ENCODE data around the gene TMEM185B.
"Not testable (repeated sequence)": the region's sequence is repeated elsewhere in the genome, so short reads cannot be mapped to it uniquely, and the experiment has no call there.

The TMEM185B gene

DNA sequence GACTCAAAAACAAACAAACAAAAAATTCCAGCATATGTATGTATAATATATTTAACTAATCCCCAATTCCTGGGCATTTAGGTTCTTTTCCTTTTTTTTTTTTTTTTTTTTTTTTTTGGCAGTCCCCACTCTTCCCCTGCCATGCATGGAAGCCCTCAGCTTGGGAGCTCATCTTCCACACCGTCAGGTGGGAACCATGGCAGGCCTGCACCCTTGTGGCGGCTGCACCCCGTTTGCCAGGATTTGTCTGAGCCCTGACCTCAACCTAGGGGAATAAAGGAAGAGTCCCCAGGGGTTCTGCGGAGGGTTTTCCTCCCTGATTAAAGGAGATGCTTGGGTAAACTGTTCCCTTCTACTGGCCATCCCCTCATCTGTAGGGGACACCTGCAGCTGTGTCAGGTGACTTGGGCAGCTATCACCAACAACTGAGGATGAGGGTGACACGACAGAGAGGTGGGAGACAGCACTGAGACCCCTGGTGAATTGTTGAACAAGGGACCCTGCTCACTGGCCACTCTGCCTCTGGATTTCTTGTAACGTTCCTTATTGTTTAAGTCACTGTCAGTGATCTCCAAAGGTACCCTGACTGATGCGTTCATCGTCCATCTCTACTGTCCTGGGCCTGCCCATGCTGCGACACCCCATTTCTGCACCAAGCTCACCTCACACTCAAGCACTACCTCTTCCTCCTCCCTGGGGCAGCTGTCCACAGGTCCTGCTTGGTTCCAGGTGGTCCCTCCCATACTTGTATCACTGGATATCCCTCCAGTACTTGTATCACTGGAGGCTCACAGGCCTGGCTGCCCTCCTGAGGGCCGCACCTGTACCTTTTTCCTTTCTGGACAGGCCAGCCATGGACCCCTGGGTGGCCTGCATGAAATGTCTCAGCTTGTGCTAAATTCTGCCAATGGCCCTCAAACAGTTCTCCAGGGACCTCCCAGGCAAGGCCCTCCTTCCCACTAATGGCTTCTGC lies 14.5 kb downstream of the TMEM185B start:
- in situ Hi-C loops (cut with MboI; ENCODE audit: low sequenced_read_pairs): no loop called here

DNA sequence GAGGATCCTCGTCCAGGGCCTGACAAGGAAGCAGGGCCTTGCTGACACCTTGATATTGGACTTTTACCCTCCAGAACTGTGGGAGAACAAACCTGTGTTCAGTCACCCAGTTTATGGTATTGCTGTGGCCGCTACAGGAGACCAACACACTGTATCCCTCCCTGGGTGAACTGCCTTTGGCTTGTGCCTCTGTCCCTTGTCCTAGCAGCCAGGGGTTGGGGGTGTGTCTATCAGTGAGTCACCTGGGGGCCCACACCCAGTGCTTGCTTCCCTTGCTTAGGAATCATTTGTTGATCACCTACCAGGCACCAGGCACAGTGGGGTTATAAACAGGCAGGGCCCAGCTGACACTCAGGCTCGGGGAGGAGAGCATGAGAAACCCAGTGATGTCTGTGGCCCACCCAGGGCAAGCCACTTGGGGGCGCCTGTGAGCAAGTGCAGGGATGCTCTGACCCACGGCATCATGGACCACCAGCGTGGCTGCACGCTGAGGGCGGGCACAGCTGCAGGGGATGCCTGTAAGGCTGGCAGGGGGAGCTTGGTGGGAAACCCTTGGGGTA lies 17.1 kb downstream of the TMEM185B start:
- in situ Hi-C loops (cut with MboI; ENCODE audit: low sequenced_read_pairs): no loop called here

DNA sequence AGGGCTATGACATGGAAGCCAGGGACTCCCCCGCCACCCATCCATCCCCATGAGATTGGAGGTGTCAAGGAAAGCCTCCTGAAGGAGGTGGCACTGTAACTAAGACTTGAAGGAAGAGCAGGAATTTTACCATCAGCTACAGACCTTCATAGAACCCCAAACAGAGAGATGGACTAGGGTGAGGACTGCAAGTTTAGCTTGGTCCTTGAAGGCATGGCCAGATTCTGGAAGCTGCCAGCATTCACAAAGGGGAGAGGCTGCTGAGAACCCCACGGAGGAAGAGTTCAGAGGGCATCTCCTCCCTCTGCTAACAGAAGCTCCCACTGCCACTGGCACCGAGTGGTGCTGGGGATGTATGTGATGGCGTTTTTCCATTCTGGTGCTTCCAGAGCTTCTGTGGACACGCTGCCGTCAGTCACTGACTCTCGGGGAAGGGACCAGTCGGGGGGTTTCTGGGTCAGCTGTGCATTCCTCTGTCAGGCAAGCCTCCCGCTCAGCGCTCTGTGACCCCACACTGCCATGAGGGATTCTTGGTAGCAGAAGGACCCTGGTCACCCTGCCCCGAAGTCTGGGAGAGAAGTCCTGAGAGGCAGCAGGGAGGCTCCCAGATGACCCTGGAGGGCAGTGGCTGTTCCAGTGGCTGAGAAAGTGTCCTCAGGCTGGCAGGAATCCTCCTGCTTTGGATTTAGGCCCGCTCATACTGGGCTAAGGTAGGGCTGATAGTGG lies 18.1 kb downstream of the TMEM185B start:
- in situ Hi-C loops (cut with MboI; ENCODE audit: low sequenced_read_pairs): no loop called here

DNA sequence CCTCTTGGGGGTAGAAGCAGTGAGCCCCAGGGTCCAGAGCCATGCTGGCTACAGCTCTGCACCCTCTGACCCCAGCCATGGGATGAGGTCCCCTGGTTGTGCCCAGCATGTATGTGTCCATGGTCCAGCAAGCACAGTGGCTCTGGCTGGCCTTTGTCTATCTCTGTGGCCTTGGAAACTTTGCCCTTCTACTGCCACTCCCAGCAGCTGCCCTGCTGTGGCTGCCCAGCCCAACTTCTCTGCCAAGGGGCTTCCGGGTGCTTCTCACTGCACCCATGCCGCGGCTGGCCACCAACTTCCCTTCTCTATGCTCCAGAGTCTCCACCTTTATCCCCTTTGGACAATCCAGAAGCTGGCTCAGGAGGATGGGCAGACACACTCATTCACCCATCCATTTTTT lies 18.8 kb downstream of the TMEM185B start:
- in situ Hi-C loops (cut with MboI; ENCODE audit: low sequenced_read_pairs): no loop called here

GRCh38 chr2:120204022-120204405 lies 19.2 kb downstream of the TMEM185B start:
- in situ Hi-C loops (cut with MboI; ENCODE audit: low sequenced_read_pairs): no loop called here

GRCh38 chr2:120203251-120204021 lies 19.8 kb downstream of the TMEM185B start:
- in situ Hi-C loops (cut with MboI; ENCODE audit: low sequenced_read_pairs): no loop called here

DNA sequence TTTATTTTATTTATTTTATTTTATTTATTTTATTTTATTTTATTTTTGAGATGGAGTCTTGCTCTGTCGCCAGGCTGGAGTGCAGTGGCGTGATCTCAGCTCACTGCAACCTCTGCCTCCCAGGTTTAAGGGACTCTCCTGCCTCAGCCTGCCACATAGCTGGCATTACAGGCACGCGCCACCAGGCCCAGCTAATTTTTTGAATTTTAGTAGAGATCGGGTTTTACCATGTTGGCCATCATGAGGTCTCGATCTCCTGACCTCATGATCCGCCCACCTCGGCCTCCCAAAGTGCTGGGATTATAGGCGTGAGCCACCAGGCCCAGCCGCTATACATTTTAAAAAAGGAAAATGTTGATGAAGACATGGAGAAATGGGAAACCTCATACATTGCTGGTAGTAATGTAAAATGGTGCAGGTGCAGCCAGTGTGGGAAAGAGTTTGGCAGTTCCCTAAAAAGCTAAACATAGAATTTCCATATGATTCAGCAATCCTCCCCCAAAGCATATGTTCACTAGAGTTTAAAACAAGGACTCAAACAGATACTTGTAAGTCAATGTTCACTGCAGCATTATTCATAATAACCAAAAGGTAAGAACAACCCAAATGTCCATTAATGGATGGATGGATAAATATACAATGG lies 23.3 kb downstream of the TMEM185B start:
- in situ Hi-C loops (cut with MboI; ENCODE audit: low sequenced_read_pairs): not testable (repeated sequence)

DNA sequence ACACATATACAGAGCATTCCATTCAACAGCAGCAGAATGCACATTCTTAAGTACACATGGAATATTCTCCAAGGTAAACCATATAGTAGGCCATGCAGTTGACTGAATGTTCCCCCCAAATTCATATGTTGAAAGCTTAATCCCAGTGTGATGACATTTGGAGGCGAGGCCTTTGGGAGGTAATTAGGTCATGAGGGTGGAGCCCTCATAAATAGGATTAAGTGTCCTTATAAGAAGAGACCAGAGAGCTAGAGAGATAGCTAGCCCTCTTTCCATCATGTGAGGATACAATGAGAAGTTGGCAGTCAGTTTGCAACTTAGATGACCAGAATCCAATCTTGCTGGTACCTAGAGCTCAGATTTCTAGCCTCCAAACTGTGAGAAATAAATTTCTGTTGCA lies 27.6 kb downstream of the TMEM185B start:
- in situ Hi-C loops (cut with MboI; ENCODE audit: low sequenced_read_pairs): no loop called here

GRCh38 chr2:120192280-120192679 lies 30.9 kb downstream of the TMEM185B start:
- in situ Hi-C loops (cut with MboI; ENCODE audit: low sequenced_read_pairs): no loop called here

GRCh38 chr2:120189189-120189588 lies 34.0 kb downstream of the TMEM185B start:
- in situ Hi-C loops (cut with MboI; ENCODE audit: low sequenced_read_pairs): no loop called here

- in situ Hi-C loops (cut with MboI; ENCODE audit: low sequenced_read_pairs): no loop called here
Observed at GRCh38 chr2:120182019-120182560, 41.1 kb downstream of the TMEM185B start.

- in situ Hi-C loops (cut with MboI; ENCODE audit: low sequenced_read_pairs): no loop called here
Observed at GRCh38 chr2:120180066-120180465, 43.1 kb downstream of the TMEM185B start.

DNA sequence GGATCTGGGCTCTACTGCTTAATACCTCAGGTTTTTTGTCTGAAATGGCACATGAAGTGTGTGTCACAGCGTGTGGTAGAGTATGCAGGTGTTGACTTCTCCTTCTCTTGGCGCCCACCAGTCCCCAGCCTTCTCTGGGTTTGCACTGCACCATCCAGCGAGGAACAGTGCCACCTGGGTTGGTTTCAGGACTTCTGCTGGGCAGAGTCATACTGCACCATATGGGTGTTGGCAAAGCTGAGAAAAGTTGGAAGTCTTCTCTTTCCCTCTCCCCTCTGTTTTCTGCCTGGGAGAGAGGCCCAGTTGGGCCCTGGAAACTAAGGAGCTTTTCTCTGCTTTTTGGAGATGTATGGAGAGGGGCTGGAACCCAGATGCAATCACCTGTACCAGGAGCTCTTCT lies 43.8 kb downstream of the TMEM185B start:
- in situ Hi-C loops (cut with MboI; ENCODE audit: low sequenced_read_pairs): no loop called here

GRCh38 chr2:120177973-120178372 lies 45.2 kb downstream of the TMEM185B start:
- in situ Hi-C loops (cut with MboI; ENCODE audit: low sequenced_read_pairs): no loop called here

GRCh38 chr2:120177001-120177621 lies 46.1 kb downstream of the TMEM185B start:
- in situ Hi-C loops (cut with MboI; ENCODE audit: low sequenced_read_pairs): no loop called here

DNA sequence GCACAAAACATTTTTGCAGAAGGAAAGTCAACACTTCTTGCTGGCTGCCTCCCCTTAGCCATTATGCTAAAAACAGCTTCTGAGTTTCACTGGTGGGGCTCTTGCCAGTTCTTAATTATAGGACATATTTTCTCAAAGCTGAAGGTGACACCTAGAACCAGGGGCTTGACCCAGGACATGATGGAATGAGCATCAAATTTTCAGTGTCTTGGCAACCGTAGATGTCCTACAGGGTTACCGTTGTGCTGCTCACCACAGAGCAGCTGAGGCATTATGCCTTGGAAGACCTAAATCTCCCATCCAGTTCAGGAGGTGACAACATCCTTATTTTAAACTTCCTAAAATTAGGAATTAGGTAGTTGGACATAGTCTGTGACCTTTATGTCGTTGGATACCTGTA lies 46.7 kb downstream of the TMEM185B start:
- in situ Hi-C loops (cut with MboI; ENCODE audit: low sequenced_read_pairs): no loop called here

DNA sequence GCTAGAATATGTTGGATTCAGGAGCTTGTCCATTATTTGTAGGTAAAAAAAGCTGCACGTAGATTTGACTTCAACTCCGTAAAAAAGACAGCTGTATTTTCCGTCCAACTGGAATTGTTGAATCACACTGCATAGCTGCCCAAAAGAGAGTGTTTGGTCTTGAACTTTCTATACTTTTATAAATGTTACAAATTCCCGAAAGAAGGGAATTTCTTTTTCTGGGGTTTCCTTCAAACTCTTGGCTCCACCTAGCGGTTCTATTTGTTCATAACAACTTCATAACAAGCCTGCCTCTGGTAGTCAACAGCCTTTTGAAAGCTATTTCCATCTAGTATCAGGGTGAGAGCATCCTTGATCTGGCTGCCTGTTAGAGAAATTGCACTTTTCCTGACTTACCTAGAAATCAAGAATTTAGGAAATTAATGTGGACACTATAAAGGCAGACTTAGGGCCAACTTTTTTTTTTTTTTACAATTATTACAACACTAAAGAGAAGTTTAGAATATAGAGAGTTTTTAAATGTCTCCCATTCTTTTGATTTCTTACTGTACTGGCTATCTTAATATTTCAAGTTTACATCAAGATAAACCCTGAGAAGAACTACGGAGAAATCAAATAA lies 48.1 kb downstream of the TMEM185B start:
- in situ Hi-C loops (cut with MboI; ENCODE audit: low sequenced_read_pairs): no loop called here

Measured in HL-60/S4 treated with phorbol 12-myristate 13-acetate at 8.2 ng/mL for 4 days and 3 days (cell line).